WERI-Rb-1 (cell line): ENCODE data around the gene PTMS.

Experiments used
- DNase-seq: peaks from one replicate; pipeline ENCODE4 v3.0.0-alpha.2; 2020
- H3K27ac ChIP-seq: fragments of 250-450 bp; sonication (Bioruptor Pico); 2 replicates; pipeline ENCODE4 v1.5.1; 2020; ENCODE audit warnings: mild to moderate bottlenecking, moderate library complexity
- H3K27me3 ChIP-seq: fragments of 250-450 bp; sonication (Bioruptor Pico); 2 replicates; pipeline ENCODE4 v1.5.1; 2021; ENCODE audit warnings: mild to moderate bottlenecking, low read depth, moderate library complexity; ENCODE audit not compliant: insufficient read depth, severe bottlenecking
- H3K36me3 ChIP-seq: fragments of 250-450 bp; sonication (Bioruptor Pico); 2 replicates; pipeline ENCODE4 v1.5.1; 2020; ENCODE audit warnings: mild to moderate bottlenecking, moderate library complexity
- H3K4me3 ChIP-seq: 2 replicates; pipeline ENCODE4 v1.5.1; 2011; ENCODE audit warnings: low read depth, mild to moderate bottlenecking, control low read depth, low read length
- H3K9me3 ChIP-seq: fragments of 250-450 bp; sonication (Bioruptor Pico); 2 replicates; pipeline ENCODE4 v1.5.1; 2021; ENCODE audit warnings: mild to moderate bottlenecking, moderate library complexity; ENCODE audit not compliant: severe bottlenecking
- CTCF ChIP-seq: IDR thresholded peaks from 2 replicates; pipeline ENCODE4 v1.5.1; 2011; ENCODE audit warnings: low read depth, mild to moderate bottlenecking, control low read depth, inconsistent platforms, low read length

Gene PTMS

GRCh38 chr12:6754411-6754810 is 11.8 kb upstream of the PTMS start:
- peak overlapping the region; percentile 97 for H3K27ac ChIP-seq

DNA sequence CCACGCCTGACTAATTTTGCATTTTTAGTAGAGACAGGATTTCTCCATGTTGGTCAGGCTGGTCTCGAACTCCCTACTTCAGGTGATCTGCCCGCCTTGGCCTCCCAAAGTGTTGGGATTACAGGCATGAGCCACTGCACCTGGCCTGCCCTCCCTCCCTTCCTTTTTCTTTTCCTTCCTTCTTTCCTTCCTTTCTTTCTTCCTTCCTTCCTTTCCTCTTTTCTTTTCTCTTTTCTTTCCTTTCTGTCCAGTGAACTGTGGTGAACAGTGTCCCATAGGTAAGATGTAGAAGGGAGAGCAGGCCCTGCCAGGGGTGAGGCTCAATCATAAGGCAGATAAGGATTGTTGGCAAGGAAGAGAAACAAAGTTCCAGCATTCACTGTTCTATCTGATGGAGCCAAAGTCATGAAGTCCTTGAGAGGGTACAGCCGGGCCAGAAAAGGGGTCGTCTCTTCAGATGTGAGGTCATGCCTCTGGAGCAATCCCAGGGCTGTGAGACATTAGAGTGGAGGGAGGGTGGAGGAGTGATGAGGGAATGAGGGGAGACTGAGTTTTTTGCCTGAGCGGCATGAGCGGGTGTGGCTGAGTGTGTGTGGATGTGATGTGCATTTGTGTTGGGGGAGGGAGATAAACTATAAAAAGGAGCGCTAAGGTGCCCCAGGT is 9.0 kb upstream of the PTMS start:
- no peaks in the 10 kb centered on the region for H3K27me3 ChIP-seq
- no peak for DNase-seq
- peak overlapping the region; percentile 30 for H3K27ac ChIP-seq
- peaks cover 4% of the 10 kb centered on the region for H3K36me3 ChIP-seq
- no peak overlapping the region for H3K4me3 ChIP-seq
- no peaks in the 10 kb centered on the region for H3K9me3 ChIP-seq
- TF ChIP-seq CTCF = no peak

More at GRCh38 chr12:6754411-6754810, 11.8 kb upstream of the PTMS start:
- Histone ChIP-seq H3K36me3 (peaks cover 32% of the 10 kb centered on the region), H3K27me3 (no peaks in the 10 kb centered on the region), H3K4me3 (no peak overlapping the region), H3K9me3 (no peaks in the 10 kb centered on the region)
- DNase-seq = no peak
- no peak for TF ChIP-seq CTCF

DNA sequence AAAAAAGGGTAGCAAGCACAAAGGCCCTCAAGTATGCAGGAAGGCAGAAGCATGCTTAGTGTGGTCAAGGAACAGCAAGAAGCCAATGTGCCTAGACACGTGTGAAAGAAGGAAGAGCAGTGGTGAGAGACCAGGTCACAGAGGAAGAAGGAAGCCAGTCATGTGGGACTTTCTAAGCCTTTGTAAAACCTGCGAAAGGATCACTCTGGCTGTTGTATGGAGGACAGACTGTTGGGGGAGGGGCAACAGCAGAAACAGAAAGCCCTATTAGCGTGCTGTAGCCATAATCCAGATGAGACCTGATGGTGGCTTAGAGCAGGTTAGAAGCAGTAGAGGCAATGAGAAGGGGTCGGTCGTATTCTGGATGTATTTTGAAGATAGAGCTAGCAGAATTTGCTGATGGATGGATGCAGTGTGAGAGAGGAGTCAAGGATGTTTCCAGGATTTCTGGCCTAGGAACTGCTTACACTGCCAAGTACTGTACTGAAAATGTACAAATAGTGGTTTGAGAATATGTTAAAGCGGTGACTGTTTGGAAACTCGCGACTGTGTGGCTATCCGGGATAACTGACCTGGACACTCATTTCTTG is 7.6 kb upstream of the PTMS start:
- Histone ChIP-seq H3K27me3 (no peaks in the 10 kb centered on the region), H3K4me3 (peak overlapping the region; percentile 25), H3K36me3 (no peaks in the 10 kb centered on the region), H3K9me3 (no peaks in the 10 kb centered on the region), H3K27ac (peak overlapping the region; percentile 81)
- no peak for TF ChIP-seq CTCF
- DNase-seq = peak; percentile 92

DNA sequence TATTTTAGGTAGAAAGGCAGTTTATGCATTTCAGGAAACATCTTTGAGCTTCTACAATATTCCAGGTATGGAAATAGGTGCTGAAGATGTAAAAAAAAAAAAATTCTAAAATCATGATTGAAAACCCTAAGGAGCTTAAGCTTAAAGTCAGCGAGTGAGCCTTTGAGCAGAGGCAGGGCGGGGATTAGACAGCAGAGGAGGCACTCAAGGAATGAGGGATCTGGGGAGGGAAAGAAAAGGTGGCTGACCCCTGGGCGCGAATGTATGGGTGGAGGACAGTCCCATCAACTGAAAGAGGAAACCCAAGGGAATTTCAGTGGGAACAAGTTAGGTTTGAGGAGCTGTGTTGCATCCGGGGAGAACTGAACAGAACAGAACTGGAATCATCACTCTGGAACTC is 6.4 kb upstream of the PTMS start:
- H3K36me3 ChIP-seq = no peaks in the 10 kb centered on the region
- no peak for TF ChIP-seq CTCF
- peak overlapping the region; percentile 12; the same call in 1 of the 2 replicates for H3K4me3 ChIP-seq
- H3K27ac ChIP-seq = peak overlapping the region; percentile 81
- H3K27me3 ChIP-seq = no peaks in the 10 kb centered on the region
- H3K9me3 ChIP-seq = no peaks in the 10 kb centered on the region
- peak; percentile 81 for DNase-seq

DNA sequence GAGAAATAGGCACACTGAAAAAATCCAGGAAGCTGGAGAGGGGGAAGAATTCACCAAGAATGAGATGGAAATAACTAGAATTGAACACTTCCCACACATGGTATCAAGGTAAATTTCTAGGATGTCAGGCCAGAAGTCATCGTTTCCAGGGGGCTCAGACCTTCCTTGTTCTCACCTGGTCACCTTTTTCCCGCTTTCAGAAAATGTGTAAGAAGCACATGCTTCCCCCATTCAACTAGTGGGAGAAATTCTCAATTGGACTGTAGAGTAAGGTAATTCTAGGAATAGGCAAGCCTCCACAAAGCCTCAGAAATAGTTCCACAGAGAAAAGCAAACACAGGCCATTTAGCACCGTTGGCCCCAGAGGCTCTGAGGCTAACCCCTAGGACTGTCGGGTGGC is 2.8 kb upstream of the PTMS start:
- H3K36me3 ChIP-seq = peaks cover 13% of the 10 kb centered on the region
- no peak for DNase-seq
- H3K4me3 ChIP-seq = no peak overlapping the region
- no peaks in the 10 kb centered on the region for H3K9me3 ChIP-seq
- TF ChIP-seq CTCF = no peak
- H3K27ac ChIP-seq = peak overlapping the region; percentile 84
- H3K27me3 ChIP-seq = no peaks in the 10 kb centered on the region
